Left kidney (tissue), 2 donors: ENCODE results near the gene EPHA3. TPM values are rescaled to one million over a fixed set of nuclear protein-coding genes. Genes with fewer than 3 reads are reported as not detected.
A peak's percentile ranks its signal among the peaks of the same experiment; 100 is the strongest.

ENCODE experiments used
- DNase-seq: peaks from one replicate; pipeline ENCODE4 v3.0.0-alpha.2; 2013
- polyA plus RNA-seq: library from polyadenylated mRNA; unstranded; fragments of 120-200 nt; gene quantifications from one replicate; pipeline ENCODE4 v1.2.1, GENCODE V29; 2013; ENCODE audit not compliant: insufficient read length

Gene EPHA3
- polyA plus RNA-seq, 1 donor, result 5.1 TPM

GRCh38 chr3:89232155-89232554 is 124.7 kb downstream of the EPHA3 start:
- DNase-seq, result no peak

GRCh38 chr3:89234620-89235019 is 127.2 kb downstream of the EPHA3 start:
- no peak for DNase-seq

DNA sequence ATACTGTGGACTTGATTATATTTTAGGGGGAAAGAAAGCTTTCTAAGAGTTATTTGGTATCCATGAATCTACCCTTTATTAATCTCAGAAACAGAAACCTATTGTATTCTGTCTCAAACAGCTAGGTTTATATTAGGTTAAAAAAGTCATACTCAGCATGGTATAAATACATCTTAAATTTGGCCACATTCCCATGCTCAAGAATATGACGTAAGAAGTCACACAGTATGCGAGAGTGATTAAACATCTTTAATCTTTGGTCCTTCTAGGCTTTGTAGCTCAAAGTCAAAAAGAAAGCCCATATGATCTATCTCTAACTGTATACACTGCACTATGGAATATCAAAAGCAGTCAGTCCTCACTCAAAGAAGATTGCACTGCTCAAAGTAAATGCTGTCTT is 131.4 kb downstream of the EPHA3 start:
- no peak for DNase-seq

DNA sequence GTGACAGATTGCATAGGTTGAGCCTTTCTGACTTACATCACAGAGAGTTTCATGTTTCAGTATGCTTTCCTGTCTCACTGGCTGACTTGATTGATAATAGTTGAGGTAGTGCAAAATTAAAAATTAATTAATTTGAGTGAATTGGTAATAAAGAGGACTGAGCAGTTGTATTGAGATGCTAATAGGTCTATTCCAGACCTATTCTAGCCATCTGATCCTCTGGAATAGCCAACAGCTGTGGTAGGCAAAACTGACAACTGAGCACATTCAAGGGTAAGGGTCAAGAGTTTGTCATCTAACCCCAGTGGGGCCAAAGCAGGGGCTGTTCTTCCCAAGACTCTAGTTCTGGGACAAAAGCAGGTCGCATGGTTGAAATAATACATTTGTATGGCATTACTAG is 132.4 kb downstream of the EPHA3 start:
- DNase-seq, result no peak

DNA sequence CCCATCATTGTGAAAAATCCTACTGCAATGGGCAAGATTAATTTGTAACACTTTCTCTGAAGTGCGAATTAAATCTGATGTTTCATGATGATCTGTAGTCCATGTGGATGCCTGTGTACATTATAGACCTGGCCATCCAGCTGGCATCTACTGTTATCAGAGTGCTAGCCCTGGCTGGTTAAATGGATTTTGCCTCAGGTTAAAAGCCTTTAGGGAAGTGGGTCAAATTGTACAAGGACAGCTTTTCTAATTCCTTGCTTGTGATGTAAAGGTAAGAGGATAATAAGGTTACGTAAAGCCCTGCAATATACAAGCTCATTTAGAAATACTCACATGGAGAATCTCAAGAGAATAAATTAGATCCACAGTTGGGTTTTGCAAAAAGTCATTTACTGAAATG is 138.2 kb downstream of the EPHA3 start:
- no peak for DNase-seq

- DNase-seq, result no peak
These were observed 138.9 kb downstream of the EPHA3 start for GRCh38 chr3:89246326-89246725.

DNA sequence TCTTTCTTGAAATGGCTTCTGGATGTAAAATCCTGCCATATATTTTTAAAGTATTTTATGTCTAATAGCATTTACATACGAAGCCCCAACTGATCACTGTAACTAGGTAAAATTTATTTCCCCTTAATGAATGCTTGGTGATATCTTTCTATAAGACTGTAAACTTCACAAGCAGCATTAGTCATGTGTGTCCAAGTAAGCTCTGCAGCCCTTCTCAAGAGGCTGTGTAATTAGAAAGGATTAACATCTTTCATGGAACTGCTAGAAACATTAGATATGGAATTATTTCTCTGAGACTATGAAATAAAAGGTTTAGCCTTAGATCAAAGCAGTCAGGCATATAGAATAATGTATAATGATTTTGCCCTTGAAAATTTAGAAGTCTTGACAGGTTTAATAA is 143.3 kb downstream of the EPHA3 start:
- no peak for DNase-seq

- no peak for DNase-seq
These were observed 144.6 kb downstream of the EPHA3 start for GRCh38 chr3:89252016-89252415.

- no peak for DNase-seq
These were observed 145.4 kb downstream of the EPHA3 start for GRCh38 chr3:89252860-89253259.

GRCh38 chr3:89256395-89256794 is 149.0 kb downstream of the EPHA3 start:
- DNase-seq, result no peak

- no peak for DNase-seq
These were observed 149.5 kb downstream of the EPHA3 start for GRCh38 chr3:89256882-89257281.

DNA sequence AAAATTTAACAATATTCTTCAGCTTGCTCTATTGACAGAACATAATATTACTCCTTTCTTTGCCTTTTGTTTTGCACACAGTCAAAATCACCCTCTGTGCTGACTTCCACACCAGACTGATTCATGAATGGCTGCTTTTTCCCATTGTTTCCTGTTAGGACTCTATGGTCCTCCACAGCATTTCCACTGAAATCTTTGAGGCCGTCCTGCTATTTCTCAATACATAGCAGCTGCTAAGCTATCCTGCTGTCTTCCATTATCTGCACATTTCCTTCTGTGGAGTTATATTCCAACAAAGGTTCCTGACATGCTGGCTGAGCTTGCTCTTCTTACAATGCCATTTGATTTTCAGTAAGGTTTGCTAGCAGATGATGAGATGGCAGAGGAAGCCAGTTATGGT is 153.3 kb downstream of the EPHA3 start:
- no peak for DNase-seq

GRCh38 chr3:89261673-89262072 is 154.3 kb downstream of the EPHA3 start:
- DNase-seq, result no peak

DNA sequence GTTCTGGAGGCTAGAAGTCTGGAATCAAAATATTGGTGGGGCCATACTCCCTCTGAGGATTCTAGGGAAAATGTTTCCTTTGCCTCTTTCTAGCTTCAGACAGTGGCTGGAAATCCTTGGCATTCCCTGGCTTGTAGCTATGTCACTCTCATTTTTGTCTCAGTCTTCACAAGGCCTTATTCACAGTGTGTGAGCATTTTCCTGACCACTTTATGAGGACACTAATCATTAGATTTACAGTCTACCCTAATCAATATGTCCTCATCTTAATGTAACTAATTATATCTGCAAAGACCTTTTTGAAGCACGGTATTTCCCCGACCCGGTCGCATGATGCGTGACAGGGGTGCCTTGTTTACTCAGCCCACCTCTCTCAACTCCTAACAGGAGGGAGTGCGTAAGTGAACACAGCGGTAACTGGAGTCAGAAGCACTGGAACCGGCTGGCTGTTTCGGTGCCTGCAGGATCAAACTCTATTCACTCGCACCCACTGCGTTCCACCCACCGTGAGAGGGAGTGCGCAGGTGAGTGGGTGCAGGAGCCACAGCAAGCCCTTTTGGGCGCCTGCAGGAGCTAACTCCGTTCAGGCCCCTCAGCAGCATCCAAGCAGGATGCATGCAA is 155.0 kb downstream of the EPHA3 start:
- no peak for DNase-seq

DNA sequence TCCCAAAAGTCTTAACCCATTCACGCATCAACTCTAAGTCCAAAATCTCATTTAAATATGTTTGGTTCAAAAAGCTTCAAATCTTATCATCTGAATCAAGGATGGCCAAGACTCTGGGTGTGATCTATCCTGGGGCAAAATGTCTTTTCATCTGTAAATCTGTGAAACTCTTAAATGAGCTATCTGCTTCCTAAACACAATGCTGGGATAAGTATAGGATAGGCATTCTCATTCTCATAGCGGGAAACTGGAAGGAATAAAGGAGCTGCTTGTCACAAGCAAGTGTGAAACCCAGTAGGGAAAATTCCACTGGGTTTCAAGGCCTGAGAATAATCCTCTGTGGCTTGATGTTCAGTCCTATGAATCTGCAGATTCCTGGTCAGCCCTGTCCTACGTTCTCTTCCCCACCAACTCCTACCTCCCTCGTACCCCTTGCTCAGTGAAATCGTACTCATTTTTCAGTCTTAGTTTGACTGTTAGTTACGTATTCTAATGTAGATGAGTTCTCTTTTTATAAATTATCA is 156.7 kb downstream of the EPHA3 start:
- DNase-seq, result no peak

DNA sequence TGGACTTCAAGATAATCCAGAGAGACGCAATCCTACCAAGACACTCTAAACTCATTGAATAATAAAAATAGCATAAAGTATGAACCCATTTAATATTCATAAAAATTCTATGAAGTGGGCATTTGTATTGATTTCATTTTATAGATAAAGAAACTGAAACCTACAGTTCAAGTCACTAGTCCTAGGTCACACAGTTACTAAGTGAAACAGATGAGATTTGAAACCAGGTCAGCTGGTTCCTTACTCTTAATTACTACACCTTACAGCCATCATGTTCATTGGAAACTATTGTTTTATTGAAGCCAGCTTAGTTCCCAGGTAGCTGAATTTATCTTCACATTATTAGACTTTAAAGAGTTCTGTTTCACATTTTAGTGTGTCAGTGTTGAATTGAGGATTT is 158.7 kb downstream of the EPHA3 start:
- no peak for DNase-seq

- DNase-seq, result no peak
These were observed 160.6 kb downstream of the EPHA3 start for GRCh38 chr3:89268059-89268458.

DNA sequence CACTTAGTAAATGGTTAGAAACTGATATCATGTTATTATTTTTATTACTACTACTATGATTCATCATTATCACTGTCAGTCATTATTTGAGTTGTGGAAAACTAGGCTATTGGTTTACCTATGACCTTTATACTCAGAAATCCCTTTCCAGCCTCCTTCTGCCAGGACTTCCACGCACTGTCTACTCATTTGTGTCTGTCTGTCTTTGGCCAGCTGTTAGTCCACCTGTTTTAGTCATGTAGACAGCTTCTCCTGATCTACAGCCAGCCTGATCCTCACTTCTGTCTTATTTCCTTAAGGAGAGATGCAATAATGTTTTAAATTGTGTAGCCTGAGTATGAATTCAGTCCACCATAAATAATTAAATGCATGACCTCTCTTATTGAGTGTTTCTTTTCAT is 162.8 kb downstream of the EPHA3 start:
- DNase-seq, result no peak

- DNase-seq, result no peak
These were observed 167.6 kb downstream of the EPHA3 start for GRCh38 chr3:89275001-89275400.

GRCh38 chr3:89276116-89276515 is 168.7 kb downstream of the EPHA3 start:
- DNase-seq, result no peak

- peak; percentile 18 for DNase-seq
These were observed 171.0 kb downstream of the EPHA3 start for GRCh38 chr3:89278302-89279025.

DNA sequence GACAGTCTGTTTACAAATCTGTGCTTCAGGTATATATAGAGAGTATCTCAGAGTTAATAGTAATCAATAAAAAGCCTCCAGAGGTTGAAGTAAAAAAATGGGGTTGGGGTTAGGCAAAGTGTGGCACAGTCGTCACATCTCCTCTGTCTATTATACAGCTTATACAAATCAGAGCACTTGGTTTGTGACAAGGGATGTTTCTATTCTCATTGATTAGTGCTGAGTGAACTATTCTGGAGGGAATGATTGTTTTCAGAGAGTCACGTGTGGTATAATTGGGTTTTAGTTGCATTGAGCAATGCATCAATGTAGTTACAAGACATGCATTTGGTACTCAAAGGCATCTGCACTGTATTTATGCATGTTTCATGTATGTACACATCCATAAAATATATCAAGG is 172.9 kb downstream of the EPHA3 start:
- DNase-seq, result no peak

- no peak for DNase-seq
These were observed 173.5 kb downstream of the EPHA3 start for GRCh38 chr3:89280822-89281365.
